HFFc6 (cell line): ENCODE data around the gene SLC46A1. TPM values are rescaled to one million over a fixed set of nuclear protein-coding genes. Genes with fewer than 3 reads are reported as not detected.

Experiments used
- DNase-seq: peaks from one replicate; pipeline ENCODE4 v3.0.0-alpha.2; 2018
- H3K27ac Mint-ChIP-seq: 2 replicates; pipeline ENCODE4 v1.8.0; 2020; ENCODE audit warnings: mild to moderate bottlenecking, mixed read lengths
- H3K27me3 Mint-ChIP-seq: 2 replicates; pipeline ENCODE4 v1.8.0; 2021; ENCODE audit warnings: mild to moderate bottlenecking, moderate library complexity, mixed read lengths; ENCODE audit not compliant: insufficient read depth
- H3K36me3 Mint-ChIP-seq: 2 replicates; pipeline ENCODE4 v1.8.0; 2021; ENCODE audit warnings: low read depth, mixed read lengths
- H3K4me1 Mint-ChIP-seq: 2 replicates; pipeline ENCODE4 v1.8.0; 2020; ENCODE audit warnings: low read depth, mixed read lengths
- H3K4me3 Mint-ChIP-seq: 2 replicates; pipeline ENCODE4 v1.8.0; 2020; ENCODE audit warnings: mild to moderate bottlenecking, moderate library complexity, mixed read lengths
- H3K9me3 Mint-ChIP-seq: 2 replicates; pipeline ENCODE4 v1.8.0; 2020; ENCODE audit warnings: mild to moderate bottlenecking, mixed read lengths
- total RNA-seq, 6 experiments: library from RNA; stranded (reverse); fragmentation: NEBNext Ultra II Directional; extraction: Animal tissue kit (Norgen Biotek cat#: 25700); gene quantifications; 2 replicates in 1 of 6; 3 replicates in 5 of 6; pipeline ENCODE4 v1.2.3, GENCODE V29; 2021
- TF ChIP-seq, protein P1 (sequence below): fragments of 200-600 bp; sonication (generic); IDR thresholded peaks from 2 replicates; pipeline ENCODE4 v1.5.0; 2021; ENCODE audit warnings: antibody characterized with exemption, mild to moderate bottlenecking

SLC46A1 gene
- total RNA-seq, 6 experiments from 2014 or later: 4.3 to 6.7 (median 6.4) TPM

DNA sequence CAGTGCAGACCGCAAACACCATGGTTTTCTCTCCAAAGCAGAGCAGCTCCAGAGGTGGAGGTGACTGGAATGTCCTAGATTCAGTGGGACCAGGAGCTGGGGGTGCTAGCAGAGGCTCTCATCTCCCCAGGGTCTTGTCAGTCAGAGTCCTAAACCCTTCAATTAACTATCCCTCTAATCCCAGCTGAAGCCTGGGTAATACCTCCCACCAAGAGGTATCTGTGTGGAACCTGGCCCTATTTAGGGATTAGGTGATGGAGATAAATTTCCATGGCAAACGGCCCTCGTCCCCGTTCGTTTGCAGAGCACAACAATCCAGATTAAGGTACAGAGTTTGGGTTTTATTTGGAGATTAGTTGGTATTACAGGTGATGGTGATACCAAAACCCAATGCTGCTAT, 42.8 kb downstream of the SLC46A1 start:
- TF ChIP-seq, protein P1, sequence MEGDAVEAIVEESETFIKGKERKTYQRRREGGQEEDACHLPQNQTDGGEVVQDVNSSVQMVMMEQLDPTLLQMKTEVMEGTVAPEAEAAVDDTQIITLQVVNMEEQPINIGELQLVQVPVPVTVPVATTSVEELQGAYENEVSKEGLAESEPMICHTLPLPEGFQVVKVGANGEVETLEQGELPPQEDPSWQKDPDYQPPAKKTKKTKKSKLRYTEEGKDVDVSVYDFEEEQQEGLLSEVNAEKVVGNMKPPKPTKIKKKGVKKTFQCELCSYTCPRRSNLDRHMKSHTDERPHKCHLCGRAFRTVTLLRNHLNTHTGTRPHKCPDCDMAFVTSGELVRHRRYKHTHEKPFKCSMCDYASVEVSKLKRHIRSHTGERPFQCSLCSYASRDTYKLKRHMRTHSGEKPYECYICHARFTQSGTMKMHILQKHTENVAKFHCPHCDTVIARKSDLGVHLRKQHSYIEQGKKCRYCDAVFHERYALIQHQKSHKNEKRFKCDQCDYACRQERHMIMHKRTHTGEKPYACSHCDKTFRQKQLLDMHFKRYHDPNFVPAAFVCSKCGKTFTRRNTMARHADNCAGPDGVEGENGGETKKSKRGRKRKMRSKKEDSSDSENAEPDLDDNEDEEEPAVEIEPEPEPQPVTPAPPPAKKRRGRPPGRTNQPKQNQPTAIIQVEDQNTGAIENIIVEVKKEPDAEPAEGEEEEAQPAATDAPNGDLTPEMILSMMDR: no peak
- no peak for DNase-seq
- peaks cover 5% of the 10 kb centered on the region for H3K4me1 Mint-ChIP-seq
- H3K36me3 Mint-ChIP-seq: peaks cover 12% of the 10 kb centered on the region; the same call in 1 of the 2 replicates
- H3K4me3 Mint-ChIP-seq: no peak overlapping the region
- no peaks in the 10 kb centered on the region for H3K27me3 Mint-ChIP-seq
- H3K9me3 Mint-ChIP-seq: no peaks in the 10 kb centered on the region
- no peak overlapping the region for H3K27ac Mint-ChIP-seq

DNA sequence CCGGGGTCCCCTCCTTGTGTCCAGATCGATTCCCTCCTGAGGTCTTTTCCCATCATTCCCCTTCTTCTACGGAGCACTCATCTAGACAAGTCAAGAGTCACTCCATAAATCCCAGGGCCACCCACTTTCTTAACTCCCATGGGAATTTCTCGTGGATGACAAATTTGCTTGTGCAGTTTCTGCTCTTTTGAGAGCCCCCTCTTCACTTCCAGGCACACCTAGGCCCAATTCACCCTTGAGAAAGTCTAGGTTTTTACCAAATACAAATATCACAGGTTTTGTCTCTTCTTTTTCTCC, 48.2 kb downstream of the SLC46A1 start:
- peak overlapping the region; percentile 92 for H3K27ac Mint-ChIP-seq
- H3K4me1 Mint-ChIP-seq: peaks cover 23% of the 10 kb centered on the region
- TF ChIP-seq, protein P1: no peak
- no peak for DNase-seq
- H3K4me3 Mint-ChIP-seq: peak overlapping the region; percentile 99
- peaks cover 31% of the 10 kb centered on the region; the same call in 1 of the 2 replicates for H3K36me3 Mint-ChIP-seq
- no peaks in the 10 kb centered on the region for H3K9me3 Mint-ChIP-seq
- no peaks in the 10 kb centered on the region for H3K27me3 Mint-ChIP-seq

DNA sequence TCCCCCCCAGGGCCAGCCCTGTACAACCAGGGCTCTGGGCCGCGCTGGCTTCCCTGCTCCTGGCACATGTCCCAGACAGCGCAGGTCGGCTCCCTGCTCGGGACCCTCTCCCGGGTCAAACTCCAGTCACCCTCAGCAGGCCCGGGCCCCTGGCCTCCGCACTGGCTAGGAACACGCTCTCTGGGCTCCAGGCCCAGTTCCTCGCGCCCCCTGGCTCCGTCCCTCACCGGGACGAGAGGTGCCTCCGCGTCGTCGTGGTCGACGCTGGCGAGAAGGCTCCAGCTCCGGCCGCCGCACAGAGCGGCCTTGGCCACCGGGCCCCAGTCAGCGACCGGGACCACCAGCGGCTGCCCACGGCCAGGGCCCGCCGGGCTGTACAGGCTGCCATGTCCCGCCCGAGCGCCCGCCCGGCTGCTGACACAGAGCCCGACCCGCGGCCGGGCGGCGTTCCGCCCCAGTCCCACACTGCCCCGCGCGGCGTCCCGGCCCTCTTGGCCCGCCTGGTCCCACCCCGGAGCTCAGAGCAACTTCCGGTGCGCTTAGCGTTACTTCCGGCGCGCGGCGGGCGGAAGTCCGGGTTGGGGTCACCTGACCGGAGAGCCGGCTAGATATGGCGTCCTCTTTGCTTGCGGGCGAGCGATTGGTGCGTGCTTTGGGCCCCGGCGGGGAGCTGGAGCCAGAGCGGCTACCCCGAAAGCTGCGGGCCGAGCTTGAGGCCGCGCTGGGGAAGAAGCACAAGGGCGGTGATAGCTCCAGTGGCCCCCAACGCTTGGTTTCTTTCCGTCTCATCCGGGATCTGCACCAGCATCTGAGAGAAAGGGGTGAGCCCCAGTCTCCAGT, 48.7 kb downstream of the SLC46A1 start, which contains the start of gene POLDIP2:
POLDIP2 (minus strand) TSS at position 467 of the 840 bp plus-strand sequence; CDS start at position 388, 79 bp downstream.
- TF ChIP-seq, protein P1: peak; percentile 31; the same call in 1 of the 2 replicates
- DNase-seq: peak; percentile 91
- H3K4me1 Mint-ChIP-seq: peaks cover 23% of the 10 kb centered on the region
- no peaks in the 10 kb centered on the region for H3K27me3 Mint-ChIP-seq
- peak within 1 kb of the TSS; percentile 99 for H3K4me3 Mint-ChIP-seq
- peaks cover 31% of the 10 kb centered on the region; the same call in 1 of the 2 replicates for H3K36me3 Mint-ChIP-seq
- H3K9me3 Mint-ChIP-seq: no peaks in the 10 kb centered on the region
- peak within 1 kb of the TSS; percentile 92 for H3K27ac Mint-ChIP-seq

DNA sequence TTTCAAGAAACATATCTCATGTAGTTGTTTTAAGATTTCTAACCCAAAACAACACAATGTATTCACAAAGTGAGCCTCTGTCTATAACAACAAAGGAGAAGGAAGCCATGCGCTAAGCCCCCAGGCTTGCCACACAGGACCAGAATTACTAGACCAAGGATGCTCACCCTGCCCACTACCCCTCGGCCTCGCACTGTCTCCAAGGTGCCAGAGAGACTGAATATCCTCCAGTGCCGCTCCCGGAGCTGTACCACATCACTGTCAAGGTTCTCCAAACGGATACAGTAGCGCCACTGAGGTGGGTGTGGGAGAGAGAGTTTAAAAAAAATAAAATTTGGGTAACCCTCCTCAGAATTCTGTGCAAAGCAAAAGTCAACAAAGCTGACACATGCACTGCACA, 55.7 kb downstream of the SLC46A1 start:
- DNase-seq: no peak
- Mint-ChIP-seq H3K9me3 (no peaks in the 10 kb centered on the region), H3K36me3 (peaks cover 54% of the 10 kb centered on the region), H3K4me3 (no peak overlapping the region), H3K27ac (no peak overlapping the region), H3K27me3 (no peaks in the 10 kb centered on the region; the same call in none of the 2 replicates), H3K4me1 (peaks cover 30% of the 10 kb centered on the region)
- TF ChIP-seq, protein P1: no peak

DNA sequence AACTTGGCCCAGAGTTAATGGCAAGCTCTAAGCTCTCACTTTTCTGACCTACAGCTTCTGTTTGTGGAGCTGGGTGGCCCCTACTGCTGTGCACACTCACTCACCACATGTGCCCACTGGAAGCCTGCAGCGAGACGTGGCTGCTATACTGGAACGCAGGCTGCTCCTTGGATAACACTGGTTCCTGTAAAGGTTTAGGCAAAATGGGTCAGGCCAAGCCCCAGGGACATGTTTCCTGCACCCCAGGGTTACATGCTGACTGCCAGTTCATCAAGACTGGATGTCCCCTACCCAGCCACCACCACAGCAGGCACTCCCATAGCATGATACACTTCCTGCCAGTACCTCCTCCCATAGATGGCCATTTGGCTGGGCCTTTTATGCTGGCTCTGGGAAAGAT, 57.0 kb downstream of the SLC46A1 start:
- Mint-ChIP-seq H3K4me1 (peaks cover 34% of the 10 kb centered on the region), H3K9me3 (no peaks in the 10 kb centered on the region), H3K4me3 (no peak overlapping the region), H3K27me3 (peaks cover 4% of the 10 kb centered on the region), H3K27ac (peak overlapping the region; percentile 52; the same call in 1 of the 2 replicates), H3K36me3 (peaks cover 50% of the 10 kb centered on the region)
- TF ChIP-seq, protein P1: no peak
- no peak for DNase-seq
